HepG2 (cell line): ENCODE measurements around the gene NEURL1B.

Experiments
- CREB1 ChIP-seq, 2 experiments: fragments of 450-650 bp in 1 of 2; IDR thresholded peaks; 2 replicates each; pipeline ENCODE4 v1.6.1; 2016 to 2017; ENCODE audit warnings: control low read depth in 1 of 2, mild to moderate bottlenecking in 1 of 2, missing compliant biosample characterization in 1 of 2, missing genetic modification characterization in 1 of 2
- CREM ChIP-seq, 2 experiments: sonication (generic) in 1 of 2; formaldehyde crosslinking in 1 of 2; IDR thresholded peaks; 2 replicates each; pipeline versions ENCODE4 v1.4.0 to v1.6.1; 2016 to 2020; ENCODE audit warnings: antibody characterized with exemption in 1 of 2, mild to moderate bottlenecking in 1 of 2, missing genetic modification reagents in 1 of 2
- NFE2L2 ChIP-seq: fragments of 150-350 bp; IDR thresholded peaks from 2 replicates; pipeline ENCODE4 v1.6.1; 2014; ENCODE audit warnings: low read length
- POLR2A ChIP-seq, 2 experiments: IDR thresholded peaks; 2 replicates each; pipeline ENCODE4 v1.6.1; 2011; ENCODE audit warnings: low read depth in 2 of 2, low read length in 2 of 2, mild to moderate bottlenecking in 1 of 2, moderate library complexity in 1 of 2; ENCODE audit not compliant: insufficient read depth in 1 of 2
- RNF2 ChIP-seq: fragments of 450-650 bp; conservative IDR thresholded peaks from 2 replicates; pipeline ENCODE4 v1.6.1; 2016; ENCODE audit warnings: low read depth
- ZNF3 ChIP-seq: IDR thresholded peaks from 2 replicates; pipeline ENCODE4 v1.7.0; 2017; ENCODE audit warnings: inconsistent platforms
- ZNF335 ChIP-seq: sonication (generic); formaldehyde crosslinking; IDR thresholded peaks from 2 replicates; pipeline ENCODE4 v1.4.0; 2020; ENCODE audit warnings: missing genetic modification reagents
- TF ChIP-seq, protein P1 (sequence below): sonication (generic); formaldehyde crosslinking; IDR thresholded peaks from 2 replicates; pipeline ENCODE4 v1.5.0; 2020; ENCODE audit warnings: mild to moderate bottlenecking, missing genetic modification reagents, moderate library complexity
- TF ChIP-seq, protein P2 (sequence below): sonication (generic); formaldehyde crosslinking; IDR thresholded peaks from 2 replicates; pipeline ENCODE4 v1.4.0; 2020; ENCODE audit warnings: missing genetic modification reagents, borderline replicate concordance
- TF ChIP-seq, protein P3 (sequence below): sonication (generic); formaldehyde crosslinking; IDR thresholded peaks from 2 replicates; pipeline ENCODE4 v1.4.0; 2020; ENCODE audit warnings: low read depth, mild to moderate bottlenecking, missing genetic modification reagents

DNA sequence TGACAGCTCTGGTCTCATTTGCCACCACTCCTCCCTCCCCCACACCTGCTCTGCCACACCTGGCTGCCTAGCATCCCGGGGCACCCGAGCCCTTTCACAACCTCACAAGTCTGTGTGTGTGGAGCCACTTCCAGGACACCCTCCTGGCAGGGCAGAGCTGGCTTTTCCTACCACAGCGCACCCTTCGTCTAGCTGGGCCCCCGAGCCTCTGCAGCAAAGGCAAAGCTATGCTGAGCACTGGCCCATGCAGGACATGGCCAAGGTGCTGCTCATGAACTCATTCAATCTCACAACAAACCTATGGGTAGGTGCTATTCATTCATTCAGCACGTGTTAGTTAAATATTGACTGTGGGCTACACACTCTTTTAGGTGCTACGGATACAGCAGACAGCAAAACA, 86.5 kb downstream of the NEURL1B start:
- TF ChIP-seq ZNF3 (CRISPR knock-in tag): no peak
- TF ChIP-seq, protein P1, sequence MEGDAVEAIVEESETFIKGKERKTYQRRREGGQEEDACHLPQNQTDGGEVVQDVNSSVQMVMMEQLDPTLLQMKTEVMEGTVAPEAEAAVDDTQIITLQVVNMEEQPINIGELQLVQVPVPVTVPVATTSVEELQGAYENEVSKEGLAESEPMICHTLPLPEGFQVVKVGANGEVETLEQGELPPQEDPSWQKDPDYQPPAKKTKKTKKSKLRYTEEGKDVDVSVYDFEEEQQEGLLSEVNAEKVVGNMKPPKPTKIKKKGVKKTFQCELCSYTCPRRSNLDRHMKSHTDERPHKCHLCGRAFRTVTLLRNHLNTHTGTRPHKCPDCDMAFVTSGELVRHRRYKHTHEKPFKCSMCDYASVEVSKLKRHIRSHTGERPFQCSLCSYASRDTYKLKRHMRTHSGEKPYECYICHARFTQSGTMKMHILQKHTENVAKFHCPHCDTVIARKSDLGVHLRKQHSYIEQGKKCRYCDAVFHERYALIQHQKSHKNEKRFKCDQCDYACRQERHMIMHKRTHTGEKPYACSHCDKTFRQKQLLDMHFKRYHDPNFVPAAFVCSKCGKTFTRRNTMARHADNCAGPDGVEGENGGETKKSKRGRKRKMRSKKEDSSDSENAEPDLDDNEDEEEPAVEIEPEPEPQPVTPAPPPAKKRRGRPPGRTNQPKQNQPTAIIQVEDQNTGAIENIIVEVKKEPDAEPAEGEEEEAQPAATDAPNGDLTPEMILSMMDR (CRISPR knock-in tag): no peak
- no peak for TF ChIP-seq CREB1 (IDR thresholded peaks at IDR 0.05)
- no peak for TF ChIP-seq CREB1 (CRISPR knock-in tag; IDR thresholded peaks at IDR 0.05)
- no peak for TF ChIP-seq POLR2A (IDR thresholded peaks at IDR 0.05; ENCODE audit: insufficient read depth in 1 of 2, low read depth in 2 of 2, low read length in 2 of 2)
- TF ChIP-seq NFE2L2: no peak
- TF ChIP-seq, protein P2, sequence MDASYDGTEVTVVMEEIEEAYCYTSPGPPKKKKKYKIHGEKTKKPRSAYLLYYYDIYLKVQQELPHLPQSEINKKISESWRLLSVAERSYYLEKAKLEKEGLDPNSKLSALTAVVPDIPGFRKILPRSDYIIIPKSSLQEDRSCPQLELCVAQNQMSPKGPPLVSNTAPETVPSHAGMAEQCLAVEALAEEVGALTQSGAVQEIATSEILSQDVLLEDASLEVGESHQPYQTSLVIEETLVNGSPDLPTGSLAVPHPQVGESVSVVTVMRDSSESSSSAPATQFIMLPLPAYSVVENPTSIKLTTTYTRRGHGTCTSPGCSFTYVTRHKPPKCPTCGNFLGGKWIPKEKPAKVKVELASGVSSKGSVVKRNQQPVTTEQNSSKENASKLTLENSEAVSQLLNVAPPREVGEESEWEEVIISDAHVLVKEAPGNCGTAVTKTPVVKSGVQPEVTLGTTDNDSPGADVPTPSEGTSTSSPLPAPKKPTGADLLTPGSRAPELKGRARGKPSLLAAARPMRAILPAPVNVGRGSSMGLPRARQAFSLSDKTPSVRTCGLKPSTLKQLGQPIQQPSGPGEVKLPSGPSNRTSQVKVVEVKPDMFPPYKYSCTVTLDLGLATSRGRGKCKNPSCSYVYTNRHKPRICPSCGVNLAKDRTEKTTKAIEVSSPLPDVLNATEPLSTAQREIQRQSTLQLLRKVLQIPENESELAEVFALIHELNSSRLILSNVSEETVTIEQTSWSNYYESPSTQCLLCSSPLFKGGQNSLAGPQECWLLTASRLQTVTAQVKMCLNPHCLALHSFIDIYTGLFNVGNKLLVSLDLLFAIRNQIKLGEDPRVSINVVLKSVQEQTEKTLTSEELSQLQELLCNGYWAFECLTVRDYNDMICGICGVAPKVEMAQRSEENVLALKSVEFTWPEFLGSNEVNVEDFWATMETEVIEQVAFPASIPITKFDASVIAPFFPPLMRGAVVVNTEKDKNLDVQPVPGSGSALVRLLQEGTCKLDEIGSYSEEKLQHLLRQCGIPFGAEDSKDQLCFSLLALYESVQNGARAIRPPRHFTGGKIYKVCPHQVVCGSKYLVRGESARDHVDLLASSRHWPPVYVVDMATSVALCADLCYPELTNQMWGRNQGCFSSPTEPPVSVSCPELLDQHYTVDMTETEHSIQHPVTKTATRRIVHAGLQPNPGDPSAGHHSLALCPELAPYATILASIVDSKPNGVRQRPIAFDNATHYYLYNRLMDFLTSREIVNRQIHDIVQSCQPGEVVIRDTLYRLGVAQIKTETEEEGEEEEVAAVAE (CRISPR knock-in tag): no peak
- TF ChIP-seq RNF2: no peak
- no peak for TF ChIP-seq CREM (IDR thresholded peaks at IDR 0.05)
- TF ChIP-seq CREM (CRISPR knock-in tag; IDR thresholded peaks at IDR 0.05): no peak
- TF ChIP-seq, protein P3, sequence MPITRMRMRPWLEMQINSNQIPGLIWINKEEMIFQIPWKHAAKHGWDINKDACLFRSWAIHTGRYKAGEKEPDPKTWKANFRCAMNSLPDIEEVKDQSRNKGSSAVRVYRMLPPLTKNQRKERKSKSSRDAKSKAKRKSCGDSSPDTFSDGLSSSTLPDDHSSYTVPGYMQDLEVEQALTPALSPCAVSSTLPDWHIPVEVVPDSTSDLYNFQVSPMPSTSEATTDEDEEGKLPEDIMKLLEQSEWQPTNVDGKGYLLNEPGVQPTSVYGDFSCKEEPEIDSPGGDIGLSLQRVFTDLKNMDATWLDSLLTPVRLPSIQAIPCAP (CRISPR knock-in tag): no peak
- no peak for TF ChIP-seq ZNF335 (CRISPR knock-in tag)
